ENCODE measurements around the gene LARP4. TPM values are rescaled to one million over a fixed set of nuclear protein-coding genes. Genes with fewer than 3 reads are reported as not detected.

LARP4 gene
- total RNA-seq, 1 experiment from 2014 or later, result 92.7 TPM

GRCh38 chr12:50506753-50507473 is 106.2 kb downstream of the LARP4 start:
- in situ Hi-C loops (cut with HindIII; ENCODE audit: low pct_unique_long_range_greater_than_20kb, low sequenced_read_pairs), result no loop called here
- H3K9me3 ChIP-seq (ENCODE audit: control insufficient read depth, insufficient read depth, low read depth, low read length), result no peaks in the 10 kb centered on the region
- BruUV-seq (replicated peaks), result no TSS peak
- no peaks in the 10 kb centered on the region; the same call in 1 of the 2 replicates for H3K36me3 ChIP-seq (ENCODE audit: control insufficient read depth, insufficient read depth, low read length)
- ChIA-PET POLR2A (no interaction called here), CTCF (no interaction called here)
- no peak for DNase-seq (ENCODE audit: low read depth, low spot score)
- peaks cover 23% of the 10 kb centered on the region for H3K4me1 ChIP-seq (ENCODE audit: control insufficient read depth, insufficient read depth, low read length)
- no peak for ATAC-seq
- intact Hi-C loops (cut with micrococcal nuclease; ENCODE audit: unreplicated experiment), result loop anchor here (10.0 kb wide), 1 partner anchor 228 kb away; no protein-coding TSS in a partner anchor
- peak overlapping the region; percentile 20; the same call in 1 of the 2 replicates for H3K27ac ChIP-seq (ENCODE audit: low read length)
- no peaks in the 10 kb centered on the region for H3K27me3 ChIP-seq (ENCODE audit: control insufficient read depth, insufficient read depth, low read length)
- TF ChIP-seq CTCF (IDR thresholded peaks at IDR 0.05), result no peak
- no peak for TF ChIP-seq TCF7L2 (IDR thresholded peaks at IDR 0.05; ENCODE audit: low read depth, low read length)
- TF ChIP-seq REST (IDR thresholded peaks at IDR 0.05; ENCODE audit: insufficient read depth in 1 of 2, low read depth in 2 of 2, low read length in 1 of 2), result no peak
- no peak for TF ChIP-seq SIN3A (IDR thresholded peaks at IDR 0.05; ENCODE audit: borderline replicate concordance, insufficient read depth, low read depth, low read length)
- no peak for TF ChIP-seq POLR2AphosphoS5 (IDR thresholded peaks at IDR 0.05; ENCODE audit: low read depth, low read length)
- H3K4me3 ChIP-seq (ENCODE audit: low read depth in 2 of 2, low read length in 2 of 2), result peak overlapping the region; percentile 72 to 76

- no peak for DNase-seq (ENCODE audit: low read depth, low spot score)
- H3K4me1 ChIP-seq (ENCODE audit: control insufficient read depth, insufficient read depth, low read length), result peaks cover 23% of the 10 kb centered on the region
- POLR2A ChIA-PET, result no interaction called here
- H3K27me3 ChIP-seq (ENCODE audit: control insufficient read depth, insufficient read depth, low read length), result no peaks in the 10 kb centered on the region
- intact Hi-C loops (cut with micrococcal nuclease; ENCODE audit: unreplicated experiment), result loop anchor here (10.0 kb wide), 1 partner anchor 227 kb away; no protein-coding TSS in a partner anchor
- no peak overlapping the region; a peak in 2 of 4 replicates for H3K4me3 ChIP-seq (ENCODE audit: low read depth in 2 of 2, low read length in 2 of 2)
- no TSS peak for BruUV-seq (replicated peaks)
- no peak overlapping the region for H3K27ac ChIP-seq (ENCODE audit: low read length)
- TF ChIP-seq POLR2AphosphoS5 (IDR thresholded peaks at IDR 0.05; ENCODE audit: low read depth, low read length) (no peak), REST (IDR thresholded peaks at IDR 0.05; ENCODE audit: insufficient read depth in 1 of 2, low read depth in 2 of 2, low read length in 1 of 2) (no peak), SIN3A (IDR thresholded peaks at IDR 0.05; ENCODE audit: borderline replicate concordance, insufficient read depth, low read depth, low read length) (no peak), CTCF (IDR thresholded peaks at IDR 0.05) (no peak), TCF7L2 (IDR thresholded peaks at IDR 0.05; ENCODE audit: low read depth, low read length) (no peak)
- H3K9me3 ChIP-seq (ENCODE audit: control insufficient read depth, insufficient read depth, low read depth, low read length), result no peaks in the 10 kb centered on the region
- ATAC-seq, result no peak
- CTCF ChIA-PET, result no interaction called here
- in situ Hi-C loops (cut with HindIII; ENCODE audit: low pct_unique_long_range_greater_than_20kb, low sequenced_read_pairs), result no loop called here
- H3K36me3 ChIP-seq (ENCODE audit: control insufficient read depth, insufficient read depth, low read length), result no peaks in the 10 kb centered on the region; the same call in 1 of the 2 replicates
Observed at GRCh38 chr12:50507474-50507838, 106.8 kb downstream of the LARP4 start.
